Motor neuron (in vitro differentiated cells): Measurements from ENCODE around the gene TCFL5. TPM values are rescaled to one million over a fixed set of nuclear protein-coding genes. Genes with fewer than 3 reads are reported as not detected.

ENCODE experiments used
- ATAC-seq, 8 experiments: fragments of 200-7000 bp; cut with Tn5 transposase; replicated peaks in 6 of 8; 2 replicates each; pipeline ENCODE4 v1.8.0; 2021; ENCODE audit warnings: mild to moderate bottlenecking in 8 of 8, moderate library complexity in 8 of 8
- H3K27ac ChIP-seq, 2 donors: fragments of 250-450 bp; sonication (Bioruptor Pico); 2 replicates each; pipeline ENCODE4 v1.9.0; 2021; ENCODE audit warnings: antibody characterized with exemption in 2 of 2, mild to moderate bottlenecking in 2 of 2, moderate library complexity in 1 of 2
- H3K4me1 ChIP-seq, 2 donors: fragments of 250-450 bp; sonication (Bioruptor Pico); replicated peaks in 1 of 2; 2 replicates each; pipeline ENCODE4 v1.6.1; 2021; ENCODE audit warnings: antibody characterized with exemption in 2 of 2, mild to moderate bottlenecking in 2 of 2, moderate library complexity in 1 of 2
- H3K4me3 ChIP-seq, 5 donors: fragments of 250-450 bp; sonication (Bioruptor Pico); 2 replicates each; pipeline ENCODE4 v1.9.0; 2021; ENCODE audit warnings: antibody characterized with exemption in 5 of 5, mild to moderate bottlenecking in 5 of 5, moderate library complexity in 4 of 5
- WGBS, 10 experiments: fragments of 450-650 bp; shearing (Covaris generic); methylation state at CpG; one replicate each; pipeline ENCODE4 v1.0.0; 2022; 5-methylcytosine and 5-hydroxymethylcytosine counted together
- in situ Hi-C, 9 experiments: fragments of 400-800 bp; cut with MboI; loops; one replicate each; pipeline ENCODE4 v1.15.0; 2021; ENCODE audit warnings: low sequenced_read_pairs in 9 of 9, low pct_unique_long_range_greater_than_20kb in 2 of 9; ENCODE audit not compliant: unreplicated experiment in 9 of 9
- total RNA-seq, 8 experiments: library from RNA; unstranded; fragments of 300-600 nt; gene quantifications; 2 replicates each; pipeline versions ENCODE4 v1.2.3 to v1.2.4, GENCODE V29; 2022

TCFL5 gene
- total RNA-seq, 8 experiments from 2014 or later = 7.0 to 14.0 (median 9.9) TPM

DNA sequence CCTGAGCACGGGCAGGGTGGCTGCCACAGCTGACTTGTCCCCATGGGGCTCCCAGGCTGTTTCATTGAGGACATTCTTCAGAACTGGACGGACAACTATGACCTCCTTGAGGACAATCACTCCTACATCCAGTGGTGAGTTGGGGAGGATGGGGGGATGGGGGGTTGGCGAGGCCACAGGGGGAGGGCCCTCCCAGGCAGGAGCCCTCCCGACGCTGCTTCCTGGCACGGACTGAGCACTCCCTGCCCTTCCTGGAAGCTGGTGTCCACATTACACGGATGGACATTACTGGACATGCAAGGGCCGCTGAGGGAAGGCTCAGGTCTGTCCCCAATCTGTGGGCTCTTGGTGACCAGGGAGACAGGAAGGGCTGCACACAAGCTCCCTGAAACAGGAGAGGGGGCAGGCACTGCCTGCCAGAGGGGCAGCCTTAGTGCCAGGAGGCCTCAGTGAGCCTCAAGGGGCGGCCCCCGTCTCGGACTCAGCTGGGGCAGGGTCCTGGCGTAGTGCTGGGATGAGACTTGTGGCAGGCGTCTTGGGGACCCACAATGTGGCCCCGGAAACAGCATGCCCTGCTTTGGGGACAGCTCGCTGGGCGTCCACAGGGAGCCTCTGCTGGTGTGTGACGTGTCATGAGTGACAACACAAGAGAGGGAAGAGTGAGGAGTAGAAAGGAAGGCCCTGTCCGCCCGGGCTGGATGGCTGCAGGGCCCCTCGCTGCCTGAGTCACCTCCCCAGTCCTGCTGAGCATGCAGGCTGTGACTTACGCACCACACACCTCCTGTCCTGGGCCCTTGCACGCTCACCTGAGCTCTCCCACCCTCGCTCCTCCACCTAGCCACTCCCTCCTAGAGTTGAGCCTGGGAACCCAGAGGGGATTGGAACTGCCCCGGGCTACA lies 51.8 kb downstream of the TCFL5 start:
- Histone ChIP-seq H3K4me3 (no peak overlapping the region), H3K4me1 (peaks cover 14 to 20% of the 10 kb centered on the region in 2 donors), H3K27ac (no peak overlapping the region)
- ATAC-seq = no peak
- in situ Hi-C loops = no loop called here
- WGBS, 10 experiments = 89 to 100% (median 100%) methylated on average over 1 to 9 of the region's 24 CpGs; no CpG with 5 or more reads in 5 of the 10 experiments

GRCh38 chr20:62808211-62808865 lies 53.3 kb downstream of the TCFL5 start:
- in situ Hi-C loops = no loop called here

DNA sequence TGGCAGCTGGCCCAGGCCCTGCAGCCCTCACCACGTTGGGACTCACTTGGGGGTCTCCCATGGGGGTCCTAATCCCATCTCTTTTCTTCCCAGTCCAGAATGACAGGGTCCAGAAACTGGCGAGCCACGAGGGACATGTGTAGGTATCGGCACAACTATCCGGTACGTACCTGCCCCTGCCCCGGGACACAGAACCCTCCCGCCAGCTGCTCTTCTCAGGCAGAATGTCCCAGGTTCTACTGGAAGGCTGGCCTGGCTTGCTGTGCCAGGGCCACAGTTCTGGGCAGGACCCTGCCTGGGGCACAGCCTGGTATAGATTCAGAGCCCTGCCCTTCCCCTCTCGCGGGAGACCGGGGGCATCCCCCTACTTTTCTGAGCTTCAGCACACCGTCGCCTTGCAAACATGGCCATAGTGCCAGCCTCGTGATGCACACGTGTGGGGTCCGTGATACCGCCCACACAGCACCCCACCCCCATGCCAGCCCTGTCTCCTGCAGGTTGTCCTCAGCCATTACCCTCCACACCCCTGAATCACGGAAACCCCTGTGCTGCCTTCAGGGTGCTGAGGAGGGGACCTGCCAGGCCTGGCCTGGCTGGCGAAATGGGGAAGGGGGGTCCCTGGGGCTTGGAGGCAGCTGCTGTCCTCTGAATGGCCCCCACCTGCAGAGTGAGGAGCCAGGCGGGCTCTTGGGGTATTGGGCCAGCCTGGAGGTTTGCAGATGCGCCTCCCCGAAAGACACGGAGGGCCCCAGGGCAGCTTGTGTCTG lies 54.0 kb downstream of the TCFL5 start:
- H3K4me1 ChIP-seq = peaks cover 17 to 22% of the 10 kb centered on the region in 2 donors
- WGBS, 10 experiments = 40 to 100% (median 100%) methylated on average over 1 to 5 of the region's 23 CpGs; no CpG with 5 or more reads in 7 of the 10 experiments
- no peak for ATAC-seq
- H3K4me3 ChIP-seq = no peak overlapping the region
- in situ Hi-C loops = no loop called here
- H3K27ac ChIP-seq = no peak overlapping the region

More at GRCh38 chr20:62808211-62808865, 53.3 kb downstream of the TCFL5 start:
- Histone ChIP-seq H3K4me1 (peaks cover 17 to 22% of the 10 kb centered on the region in 2 donors), H3K27ac (no peak overlapping the region), H3K4me3 (no peak overlapping the region)
- ATAC-seq = peak; percentile 15 to 61 (median 29)
- 4 to 93% (median 49%) methylated on average over 2 to 13 of the region's 21 CpGs; no CpG with 5 or more reads in 2 of the 10 experiments for whole genome bisulfite sequencing, 10 experiments

GRCh38 chr20:62806383-62807050 lies 55.1 kb downstream of the TCFL5 start:
- Histone ChIP-seq H3K4me3 (peak overlapping the region in 4 of 5 donors; percentile 48 to 88 (median 71)), H3K27ac (no peak overlapping the region), H3K4me1 (peaks cover 17 to 22% of the 10 kb centered on the region in 2 donors)
- WGBS, 10 experiments = 0 to 80% (median 70%) methylated on average over 1 to 5 of the region's 11 CpGs; no CpG with 5 or more reads in 4 of the 10 experiments
- no peak for ATAC-seq
- in situ Hi-C loops = no loop called here

DNA sequence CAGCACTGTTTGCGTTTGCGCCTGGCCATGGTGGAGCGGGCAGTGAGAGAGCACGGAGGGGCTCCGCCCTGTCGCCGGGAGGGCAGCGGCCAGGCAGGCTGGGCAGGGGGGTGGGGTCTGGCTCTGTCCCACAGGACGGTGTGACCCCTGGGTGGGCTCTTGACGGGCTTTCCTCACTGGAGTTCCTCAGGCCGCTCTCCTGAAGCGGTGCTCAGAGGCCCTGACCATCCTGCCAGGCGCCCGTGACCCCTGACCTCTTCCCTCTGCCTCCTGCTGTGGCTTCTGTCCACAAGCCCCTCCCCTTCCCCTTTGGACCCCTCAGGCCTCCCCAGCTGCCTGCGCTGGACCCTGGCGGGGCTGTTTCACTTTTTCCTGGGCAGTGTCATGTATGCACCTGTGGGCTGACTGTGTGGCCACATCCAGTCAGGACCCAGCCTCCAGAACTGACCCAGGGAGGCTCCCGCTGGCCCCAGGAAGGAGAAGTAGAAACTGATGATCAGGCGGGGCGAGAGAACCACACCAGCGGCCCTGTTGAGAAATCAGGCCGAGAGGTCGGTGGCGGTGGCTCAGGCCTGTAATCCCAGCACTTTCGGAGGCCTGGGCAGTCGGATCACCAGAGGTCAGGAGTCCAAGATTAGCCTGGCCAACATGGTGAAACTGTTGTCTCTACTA lies 55.8 kb downstream of the TCFL5 start:
- Histone ChIP-seq H3K4me1 (peaks cover 17 to 22% of the 10 kb centered on the region in 2 donors), H3K27ac (peak overlapping the region in 1 of 2 donors; percentile 38), H3K4me3 (peak overlapping the region; percentile 48 to 88 (median 81))
- peak in 2 of 8 experiments; percentile 17 to 18 for ATAC-seq
- in situ Hi-C loops = no loop called here
- WGBS, 10 experiments = 0 to 85% (median 33%) methylated on average over 2 to 8 of the region's 25 CpGs; no CpG with 5 or more reads in 4 of the 10 experiments

DNA sequence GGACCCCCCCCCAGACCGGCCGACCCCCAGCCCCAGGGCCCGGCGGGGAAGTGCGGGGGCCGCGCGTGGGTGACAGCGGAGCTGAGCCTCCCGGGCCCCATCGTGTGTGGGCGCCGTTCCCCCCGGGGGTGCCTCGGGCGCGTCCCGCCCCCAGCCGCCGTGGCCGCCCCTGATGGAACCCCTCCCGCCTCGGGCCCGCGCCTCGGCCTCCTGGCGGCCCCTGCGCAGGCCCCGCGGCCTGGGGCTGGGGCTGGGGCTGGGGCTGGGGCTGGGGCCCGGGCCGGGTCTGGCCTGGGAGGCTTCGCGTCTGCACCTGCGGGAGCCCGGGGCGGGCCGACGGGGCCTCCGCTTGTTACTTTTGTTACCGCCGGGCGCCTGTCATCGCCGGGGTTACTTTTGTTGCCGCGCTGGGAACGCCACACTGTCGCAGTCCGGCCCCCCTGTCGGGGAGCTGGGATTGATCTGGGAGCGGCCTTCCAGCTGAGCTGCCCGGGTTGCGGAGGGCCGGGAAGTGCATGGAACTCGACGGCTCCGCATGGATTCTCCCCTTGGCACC lies 56.4 kb downstream of the TCFL5 start:
- ATAC-seq = peak; percentile 48 to 64 (median 57)
- in situ Hi-C loops = no loop called here
- 0 to 7% methylated on average over 1 to 3 of the region's 58 CpGs; no CpG with 5 or more reads in 8 of the 10 experiments for WGBS, 10 experiments
- peak overlapping the region in 1 of 2 donors; percentile 38 for H3K27ac ChIP-seq
- H3K4me1 ChIP-seq = peaks cover 17 to 22% of the 10 kb centered on the region in 2 donors
- peak overlapping the region; percentile 48 to 88 (median 81) for H3K4me3 ChIP-seq

- peak within 1 kb of the TSS in 1 of 2 donors; percentile 38 for H3K27ac ChIP-seq
- no CpG with 5 or more reads among the region's 77 CpGs for WGBS, 10 experiments
- peak within 1 kb of the TSS; percentile 48 to 88 (median 81) for H3K4me3 ChIP-seq
- peaks cover 17 to 22% of the 10 kb centered on the region in 2 donors for H3K4me1 ChIP-seq
- ATAC-seq = peak; percentile 24 to 54 (median 39)
- in situ Hi-C loops = no loop called here
These were observed 56.9 kb downstream of the TCFL5 start, which contains the start of gene OGFR for GRCh38 chr20:62804627-62805154. OGFR (plus strand) TSS chr20:62804835; CDS start chr20:62804860, 25 bp downstream.

- Histone ChIP-seq H3K27ac (no peak overlapping the region), H3K4me3 (peak overlapping the region; percentile 48 to 88 (median 81)), H3K4me1 (peaks cover 17 to 22% of the 10 kb centered on the region in 2 donors)
- 48 to 93% (median 51%) methylated on average over 2 to 7 of the region's 25 CpGs; no CpG with 5 or more reads in 6 of the 10 experiments for WGBS, 10 experiments
- in situ Hi-C loops = no loop called here
- peak in 6 of 8 experiments; percentile 9 to 33 (median 13) for ATAC-seq
These were observed 57.5 kb downstream of the TCFL5 start for GRCh38 chr20:62804021-62804626.

DNA sequence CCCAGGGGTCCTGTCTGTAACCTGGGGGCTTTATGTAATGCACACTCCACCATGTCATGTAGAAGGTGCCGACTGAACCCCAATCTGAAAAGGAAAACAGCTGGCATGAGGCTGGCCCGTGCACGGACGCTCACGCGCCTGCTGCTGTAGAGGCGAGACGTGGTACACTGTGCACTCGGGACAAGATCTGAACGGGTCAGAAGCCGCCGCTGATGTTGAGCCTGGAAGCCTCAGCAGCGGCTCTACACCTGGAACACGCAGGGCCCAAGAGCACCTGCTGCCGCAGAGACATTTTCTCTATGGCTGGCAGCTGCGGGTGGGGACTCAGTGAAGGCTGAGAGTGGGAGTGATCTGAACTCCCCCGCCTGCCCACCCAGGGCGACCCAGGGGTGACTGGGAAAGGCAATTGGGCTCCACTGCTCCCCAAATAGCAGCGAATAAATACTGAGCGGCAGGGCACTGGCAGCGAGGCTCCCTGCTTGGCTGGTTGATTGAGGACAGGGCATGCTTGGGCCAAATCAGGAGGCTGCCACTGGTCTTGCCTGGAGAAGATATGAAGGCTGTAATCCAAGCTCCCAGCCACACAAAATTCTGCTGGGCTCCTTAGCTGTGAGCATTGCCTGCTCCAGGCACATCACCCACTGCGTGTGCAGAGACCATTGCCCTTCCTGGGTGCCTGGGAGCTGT lies 59.5 kb downstream of the TCFL5 start:
- Histone ChIP-seq H3K4me1 (peaks cover 17 to 20% of the 10 kb centered on the region in 2 donors), H3K27ac (no peak overlapping the region), H3K4me3 (no peak overlapping the region)
- WGBS, 10 experiments = 63 to 100% (median 67%) methylated on average over 1 to 3 of the region's 22 CpGs; no CpG with 5 or more reads in 7 of the 10 experiments
- in situ Hi-C loops = no loop called here
- ATAC-seq = no peak

DNA sequence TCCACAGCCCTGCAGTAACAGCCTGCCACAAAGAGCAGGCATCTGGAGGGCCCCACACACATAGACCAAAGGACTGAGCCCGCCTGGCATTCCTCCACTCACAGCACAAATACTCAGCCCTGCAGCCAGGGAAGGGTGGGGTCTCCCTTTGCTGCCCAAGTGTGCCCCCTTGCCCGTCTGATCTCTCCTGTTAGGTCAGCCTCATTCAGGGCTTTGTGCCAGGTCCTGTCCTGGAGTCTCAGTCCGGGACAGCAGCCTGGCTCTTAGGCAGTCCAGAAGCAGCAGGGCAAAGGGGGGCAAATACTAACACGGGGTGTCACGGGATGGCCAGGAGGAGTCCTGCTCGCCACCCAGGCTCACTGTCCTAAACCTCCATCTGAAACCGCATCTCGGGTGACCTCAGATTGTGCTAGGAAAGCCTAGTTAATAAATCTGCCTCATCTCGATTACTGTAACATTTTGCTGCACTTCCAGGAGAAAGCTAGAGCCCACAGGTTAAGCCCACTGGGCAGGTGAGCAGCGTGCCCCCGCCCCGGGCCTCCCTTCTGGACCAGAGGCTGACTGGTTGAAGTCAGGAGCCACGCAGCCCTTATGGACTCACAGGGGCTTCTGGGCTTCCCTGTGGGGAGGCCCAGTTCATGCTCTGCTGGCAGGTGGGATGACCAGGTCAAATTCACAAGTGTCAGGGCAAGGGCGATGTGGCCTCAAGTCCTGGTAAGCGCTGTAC lies 60.2 kb downstream of the TCFL5 start:
- Histone ChIP-seq H3K27ac (no peak overlapping the region), H3K4me1 (peaks cover 12 to 14% of the 10 kb centered on the region in 2 donors), H3K4me3 (no peak overlapping the region)
- ATAC-seq = no peak
- in situ Hi-C loops = no loop called here
- 76 to 100% (median 89%) methylated on average over 1 to 10 of the region's 15 CpGs; no CpG with 5 or more reads in 6 of the 10 experiments for WGBS, 10 experiments
